Measurements from ENCODE around the gene RFTN1.

Gene RFTN1

GRCh38 chr3:16427103-16427965 lies 86.2 kb downstream of the RFTN1 start:
- DNase-seq = no peak

DNA sequence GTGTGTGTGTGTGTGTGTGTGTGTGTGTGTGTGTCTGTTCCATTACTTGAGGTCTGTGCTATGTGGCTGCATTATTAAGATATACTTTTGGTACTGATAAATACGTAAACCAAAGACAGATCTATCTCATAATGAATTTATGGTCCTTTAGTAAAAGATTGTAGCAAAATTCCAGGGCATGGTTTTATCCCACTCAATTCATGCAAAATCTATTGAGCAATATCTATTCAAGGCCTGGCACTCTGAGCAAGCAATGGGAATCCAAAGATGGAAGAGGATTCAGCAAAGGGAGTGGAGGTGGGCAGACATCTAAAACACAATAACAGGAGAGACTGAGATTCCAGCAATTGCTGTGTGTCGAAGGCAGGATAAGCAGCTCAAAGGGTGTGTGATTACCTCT lies 86.8 kb downstream of the RFTN1 start:
- no peak for DNase-seq

- no peak for DNase-seq
Measured at GRCh38 chr3:16426029-16426400, 87.5 kb downstream of the RFTN1 start.

- no peak for DNase-seq
Measured at GRCh38 chr3:16425398-16426028, 88.0 kb downstream of the RFTN1 start.

GRCh38 chr3:16423947-16424673 lies 89.4 kb downstream of the RFTN1 start:
- peak; percentile 18 for DNase-seq

DNA sequence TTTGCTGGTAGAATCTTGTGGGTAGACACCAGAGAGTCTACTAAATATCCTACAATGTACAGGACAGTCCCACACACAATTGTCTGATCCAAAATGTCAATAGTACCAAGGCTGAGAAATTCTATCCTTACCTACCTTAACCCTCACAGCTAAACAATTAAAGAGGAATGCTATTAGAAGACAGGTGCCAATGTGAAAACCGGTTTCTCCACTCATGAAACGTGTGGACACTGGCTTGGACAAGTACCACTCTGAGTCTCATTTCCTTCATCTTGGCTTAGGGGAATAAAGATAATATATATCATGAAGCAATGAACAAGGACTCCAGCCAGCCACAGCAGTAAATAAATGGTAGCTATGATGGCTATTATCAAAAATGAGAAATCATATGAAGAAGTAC lies 90.2 kb downstream of the RFTN1 start:
- peak; percentile 12 for DNase-seq

GRCh38 chr3:16419640-16420241 lies 93.8 kb downstream of the RFTN1 start:
- DNase-seq = no peak

- DNase-seq = no peak
Measured at GRCh38 chr3:16417945-16418739, 95.4 kb downstream of the RFTN1 start.

DNA sequence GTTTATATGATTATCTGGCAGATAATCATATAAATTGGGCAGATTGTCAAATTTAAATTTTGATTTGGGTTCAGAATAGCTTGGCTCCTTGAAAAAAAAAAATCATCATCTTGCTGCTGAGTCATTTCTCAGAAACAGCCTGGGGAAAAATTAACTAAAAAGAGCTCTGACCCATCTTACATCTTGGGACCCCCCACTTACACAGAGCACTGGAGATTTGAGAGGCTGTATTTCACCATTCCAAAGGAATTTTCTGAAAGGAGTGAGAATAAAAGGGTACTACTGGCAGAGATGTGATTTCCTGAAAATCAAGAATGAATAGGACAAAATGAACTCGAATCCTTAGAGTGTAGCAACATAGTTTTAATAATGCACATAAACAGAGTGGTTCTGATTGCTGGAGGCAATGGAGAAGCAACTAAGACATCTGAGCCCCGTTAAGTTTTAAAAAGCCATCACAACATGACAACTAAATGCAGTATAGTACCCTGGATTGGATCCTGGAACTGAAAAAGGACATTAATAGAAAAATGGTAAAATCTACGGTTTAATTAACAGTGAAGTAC lies 97.5 kb downstream of the RFTN1 start:
- DNase-seq = no peak

DNA sequence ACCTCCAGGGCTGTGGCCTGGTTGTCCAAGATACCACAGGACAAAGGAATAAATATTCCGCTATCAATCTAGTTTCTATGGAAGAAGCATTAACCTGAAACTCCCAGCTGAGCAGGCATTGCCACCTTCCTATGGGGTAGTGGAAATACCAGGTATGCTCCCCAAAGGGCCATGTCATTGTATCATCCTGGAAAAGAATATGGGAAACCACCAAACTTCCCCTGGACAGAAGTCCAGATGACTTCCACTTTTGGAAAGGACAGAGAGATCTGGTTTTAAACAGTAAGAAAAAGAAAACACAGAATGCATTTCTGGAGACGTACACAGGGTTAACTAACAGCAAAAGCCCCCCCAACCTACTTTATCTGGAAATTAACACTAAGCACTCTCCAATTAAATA lies 100.2 kb downstream of the RFTN1 start:
- DNase-seq = no peak

GRCh38 chr3:16412192-16412800 lies 101.2 kb downstream of the RFTN1 start:
- no peak for DNase-seq

- no peak for DNase-seq
Measured at GRCh38 chr3:16411441-16411840, 102.1 kb downstream of the RFTN1 start.

DNA sequence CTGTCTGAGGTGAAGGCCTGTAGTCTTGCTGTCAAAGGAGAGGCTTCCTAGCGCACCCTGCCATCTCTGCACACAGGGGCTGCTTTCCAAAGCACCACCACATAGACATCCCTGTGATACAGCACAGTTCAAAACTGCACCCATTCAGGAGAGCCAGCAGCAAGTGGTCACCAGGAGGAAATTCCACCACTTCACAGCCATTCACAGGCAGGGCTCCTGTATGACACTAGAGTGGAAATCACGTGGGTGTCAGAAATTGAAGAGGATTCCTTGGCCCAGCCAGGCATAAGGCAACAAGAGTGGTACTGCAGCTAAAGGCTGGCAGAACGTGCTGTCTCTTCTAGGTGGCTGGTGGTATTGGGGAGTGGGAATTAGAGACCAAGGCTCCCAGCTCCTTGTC lies 102.8 kb downstream of the RFTN1 start:
- DNase-seq = no peak

DNA sequence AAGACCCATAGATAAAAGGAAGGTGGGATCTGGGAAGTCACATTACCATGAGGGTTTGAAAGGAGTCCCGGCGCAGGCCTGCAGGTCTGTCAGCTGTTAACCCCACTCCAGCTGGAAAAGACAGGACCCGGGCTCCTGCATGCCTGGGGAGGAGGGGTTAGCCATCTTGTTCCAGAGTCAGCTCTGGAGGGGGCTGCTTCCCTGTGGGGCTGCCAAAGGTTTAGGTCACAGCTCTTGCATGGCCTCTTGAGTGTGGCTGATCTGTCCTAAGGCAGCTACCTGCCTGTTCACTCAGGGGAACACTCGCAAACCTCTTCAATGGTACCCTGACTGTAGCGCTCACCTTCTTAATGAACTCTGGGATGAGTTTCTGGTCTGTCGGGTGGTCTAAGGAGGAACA lies 104.5 kb downstream of the RFTN1 start:
- DNase-seq = no peak

DNA sequence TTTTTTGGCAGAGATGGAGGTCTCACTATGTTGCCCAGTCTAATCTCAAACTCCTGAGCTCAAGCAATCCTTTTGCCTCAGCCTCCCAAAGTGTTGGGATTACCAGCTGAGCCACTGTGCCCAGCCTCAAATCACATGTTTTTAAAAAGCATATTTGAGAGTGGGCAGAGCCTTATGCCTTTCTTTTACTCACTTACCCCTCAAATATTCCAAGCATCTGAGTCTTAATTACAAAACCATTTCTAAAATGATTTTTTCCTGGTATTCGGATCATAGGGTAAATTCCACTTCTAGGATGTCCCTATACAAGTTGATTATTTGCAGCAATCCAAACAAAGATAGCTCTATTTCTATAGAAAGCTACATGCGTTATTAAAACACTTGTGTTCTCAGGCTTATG lies 106.1 kb downstream of the RFTN1 start:
- no peak for DNase-seq

DNA sequence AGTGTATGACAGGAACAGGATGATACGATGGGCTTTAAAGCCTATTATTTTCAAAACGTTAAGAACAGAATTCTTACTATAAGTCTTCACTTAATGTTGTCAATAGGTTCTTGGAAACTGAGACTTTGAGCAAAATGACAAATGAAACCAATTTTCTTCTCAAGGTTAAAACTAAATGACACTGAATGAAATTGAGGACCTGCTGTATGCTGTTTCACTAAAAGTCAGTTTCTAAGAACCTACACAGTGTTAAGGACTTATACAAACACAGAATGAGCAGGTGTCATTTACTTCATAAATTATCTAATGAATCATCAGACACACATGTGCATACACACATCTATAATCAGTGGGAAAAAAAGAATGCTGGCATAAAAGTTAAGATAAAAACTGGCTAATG lies 106.9 kb downstream of the RFTN1 start:
- DNase-seq = no peak

GRCh38 chr3:16406166-16406565 lies 107.3 kb downstream of the RFTN1 start:
- DNase-seq = no peak

DNA sequence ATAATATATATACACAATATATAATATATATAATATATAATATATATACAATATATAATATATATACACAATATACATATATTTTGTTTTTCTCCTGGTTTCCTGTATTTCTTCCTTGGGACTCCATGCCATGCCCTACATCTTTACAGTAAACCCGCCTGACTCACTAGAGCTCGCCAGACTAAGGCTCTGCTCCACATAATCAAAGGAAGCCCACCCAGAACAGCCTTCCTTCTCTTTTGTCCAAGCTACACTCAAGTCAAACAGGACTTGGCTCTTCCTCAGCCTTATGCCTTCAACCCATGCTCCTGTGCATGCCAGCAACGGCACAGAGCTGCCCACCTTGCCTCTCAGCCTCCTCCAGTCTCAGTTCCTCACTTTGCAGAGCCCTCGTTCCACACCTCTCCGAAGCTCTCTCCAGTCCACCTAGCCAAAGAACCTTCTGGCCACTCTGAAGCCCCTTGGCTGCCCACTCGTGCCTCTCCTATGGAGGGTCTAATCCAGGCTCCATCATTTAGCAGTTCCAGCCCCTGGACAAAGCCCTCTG lies 109.1 kb downstream of the RFTN1 start:
- no peak for DNase-seq

- no peak for DNase-seq
Measured at GRCh38 chr3:16402451-16402850, 111.0 kb downstream of the RFTN1 start.

DNA sequence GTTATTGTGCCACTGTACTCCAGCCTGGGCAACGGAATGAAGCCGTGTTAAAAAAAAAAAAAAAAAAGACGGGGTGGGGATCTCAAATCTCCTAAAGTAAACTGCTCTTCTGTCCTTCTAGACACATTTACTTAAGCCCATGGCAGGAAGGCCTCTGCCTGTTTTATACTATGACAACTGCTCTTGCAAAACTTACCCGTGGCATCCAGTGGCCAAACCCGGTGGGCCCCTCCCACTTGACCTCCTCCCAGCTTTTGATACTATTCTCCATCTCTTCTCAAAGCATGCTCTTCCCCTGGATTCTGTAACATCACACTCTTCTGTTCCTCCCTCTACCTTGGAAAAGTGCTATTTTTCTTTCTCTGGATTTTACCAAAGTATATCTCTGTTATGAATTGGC lies 112.2 kb downstream of the RFTN1 start:
- DNase-seq = no peak

DNA sequence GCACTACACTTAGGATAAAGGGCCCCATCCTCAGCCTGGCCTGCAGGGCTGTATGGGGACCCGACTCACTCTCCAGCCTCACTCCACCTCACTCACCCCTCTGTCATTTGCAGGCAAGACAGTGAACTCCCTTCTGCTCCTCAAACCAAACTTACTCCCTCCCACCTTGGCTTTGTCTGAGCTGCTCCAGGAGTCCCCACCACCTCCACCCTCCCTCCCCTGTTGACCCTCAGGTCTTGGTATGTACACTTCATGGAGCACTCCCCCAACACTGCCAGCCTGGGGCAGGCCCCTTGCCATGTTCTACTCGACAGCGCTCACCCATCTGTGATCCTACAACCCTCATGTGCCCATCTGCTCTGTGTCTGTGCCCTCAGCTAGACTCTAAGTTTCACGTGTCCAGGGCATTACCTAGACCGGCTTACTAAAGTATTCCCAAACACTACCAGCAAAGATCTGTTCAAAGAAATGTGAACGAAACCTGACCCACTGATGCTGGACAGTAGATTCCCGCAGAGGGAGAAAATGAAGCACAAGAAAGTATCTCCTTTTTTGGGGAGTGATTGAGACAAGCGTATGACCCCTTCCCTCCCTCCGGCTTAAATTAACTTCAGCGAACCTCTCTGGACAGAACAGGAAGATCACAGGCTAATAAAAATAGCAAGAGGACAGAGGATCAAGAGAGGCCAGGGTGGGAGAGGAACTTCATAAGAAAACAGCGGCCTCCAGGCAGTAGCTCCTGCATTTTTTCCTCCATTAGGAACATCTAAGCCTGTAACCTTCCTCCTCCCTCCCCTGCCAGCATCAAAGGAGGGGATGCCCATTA lies 113.2 kb downstream of the RFTN1 start:
- no peak for DNase-seq
